HG02938 (cell line): ENCODE results near the gene NRG4.
"Not testable (repeated sequence)": the region's sequence is repeated elsewhere in the genome, so short reads cannot be mapped to it uniquely, and the experiment has no call there.

Experiments
- ATAC-seq: cut with Tn5 transposase; IDR thresholded peaks from one replicate; pipeline ENCODE4 v1.9.1; 2021; ENCODE audit warnings: mild to moderate bottlenecking, moderate library complexity; ENCODE audit not compliant: unreplicated experiment

The NRG4 gene

GRCh38 chr15:75994220-75994619 lies 18.0 kb downstream of the NRG4 start:
- no peak for ATAC-seq

DNA sequence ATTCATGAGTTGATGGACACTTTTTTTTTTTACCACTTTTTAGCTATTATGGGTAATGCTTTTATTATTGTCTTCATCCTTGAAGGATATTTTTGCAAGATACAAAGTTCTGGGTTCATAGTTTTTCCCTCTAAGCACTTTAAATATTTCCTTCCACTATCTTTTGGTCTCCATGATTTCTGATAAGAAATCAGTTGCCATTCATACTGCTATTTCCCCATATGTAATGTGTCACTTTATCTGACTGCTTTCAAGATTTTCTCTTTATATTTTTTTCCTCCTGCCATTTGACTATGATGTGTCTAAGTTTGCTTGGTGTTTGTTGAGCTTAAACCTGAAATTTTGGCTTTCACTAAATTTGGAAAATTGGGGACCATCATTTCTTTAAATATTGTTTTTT lies 19.3 kb downstream of the NRG4 start:
- no peak for ATAC-seq

DNA sequence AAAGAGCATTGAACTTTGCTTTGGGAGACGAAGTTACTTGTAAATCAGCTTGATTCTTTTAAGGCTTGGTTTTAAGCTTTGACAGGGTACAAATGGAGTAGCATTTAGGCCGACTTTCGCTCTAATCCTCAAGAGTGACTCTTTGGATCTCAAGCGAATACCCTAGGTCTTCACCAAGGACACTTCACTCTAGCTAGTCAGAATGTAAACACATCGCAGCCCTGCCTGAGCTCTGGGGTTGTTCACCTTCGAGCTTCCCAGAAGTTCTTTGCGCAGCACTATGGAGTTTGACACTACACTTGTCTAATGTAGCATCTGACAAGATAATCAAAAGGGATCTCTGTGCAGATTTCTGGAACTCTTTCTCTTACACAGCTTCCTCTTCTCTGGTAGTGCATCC lies 22.3 kb downstream of the NRG4 start:
- no peak for ATAC-seq

GRCh38 chr15:75989045-75989444 lies 23.2 kb downstream of the NRG4 start:
- ATAC-seq = no peak

GRCh38 chr15:75985971-75986370 lies 26.3 kb downstream of the NRG4 start:
- ATAC-seq = no peak

- ATAC-seq = not testable (repeated sequence)
These were observed 27.5 kb downstream of the NRG4 start for GRCh38 chr15:75984706-75985105.

- no peak for ATAC-seq
These were observed 29.8 kb downstream of the NRG4 start for GRCh38 chr15:75982468-75982867.

GRCh38 chr15:75981149-75981815 lies 30.9 kb downstream of the NRG4 start:
- no peak for ATAC-seq

DNA sequence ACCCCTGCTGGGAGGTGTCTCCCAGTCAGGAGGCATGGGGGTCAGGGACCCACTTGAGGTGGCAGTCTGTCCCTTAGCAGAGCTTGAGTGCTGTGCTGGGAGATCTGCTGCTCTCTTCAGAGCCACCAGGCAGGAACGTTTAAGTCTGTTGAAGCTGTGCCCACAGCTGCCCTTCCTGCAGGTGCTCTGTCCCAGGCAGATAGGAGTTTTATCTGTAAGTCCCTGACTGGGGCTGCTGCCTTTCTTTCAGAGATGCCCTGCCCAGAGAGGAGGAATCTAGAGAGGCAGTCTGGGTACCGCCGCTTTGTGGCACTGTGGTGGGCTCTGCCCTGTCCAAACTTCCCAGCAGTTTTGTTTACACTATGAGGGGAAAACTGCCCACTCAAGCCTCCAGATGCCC lies 35.5 kb downstream of the NRG4 start:
- ATAC-seq = not testable (repeated sequence)

- ATAC-seq = no peak
These were observed 46.2 kb downstream of the NRG4 start for GRCh38 chr15:75966073-75966472.

GRCh38 chr15:75961331-75961730 lies 50.9 kb downstream of the NRG4 start:
- no peak for ATAC-seq

DNA sequence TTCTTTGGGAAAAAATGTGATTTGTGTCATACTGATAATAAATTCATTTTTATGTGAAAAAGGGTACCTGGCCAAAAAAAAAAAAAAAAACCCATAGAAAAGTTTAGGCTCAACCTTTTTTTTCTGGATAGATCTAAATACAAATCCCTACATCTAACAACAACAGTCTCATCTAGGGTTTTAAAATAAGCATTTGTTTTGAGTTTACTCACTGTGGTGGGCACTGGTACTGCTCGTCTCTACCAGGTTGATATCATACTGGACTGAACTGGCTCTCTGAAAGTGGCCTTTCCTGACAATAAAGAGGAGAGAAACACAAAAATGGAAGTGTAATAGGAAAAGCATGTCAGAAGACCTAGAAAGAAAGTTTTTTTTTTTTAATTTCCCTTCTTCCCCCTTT lies 56.5 kb downstream of the NRG4 start:
- ATAC-seq = no peak

- no peak for ATAC-seq
These were observed 59.7 kb downstream of the NRG4 start for GRCh38 chr15:75952525-75952924.

GRCh38 chr15:75948761-75949296 lies 63.4 kb downstream of the NRG4 start:
- ATAC-seq = no peak

DNA sequence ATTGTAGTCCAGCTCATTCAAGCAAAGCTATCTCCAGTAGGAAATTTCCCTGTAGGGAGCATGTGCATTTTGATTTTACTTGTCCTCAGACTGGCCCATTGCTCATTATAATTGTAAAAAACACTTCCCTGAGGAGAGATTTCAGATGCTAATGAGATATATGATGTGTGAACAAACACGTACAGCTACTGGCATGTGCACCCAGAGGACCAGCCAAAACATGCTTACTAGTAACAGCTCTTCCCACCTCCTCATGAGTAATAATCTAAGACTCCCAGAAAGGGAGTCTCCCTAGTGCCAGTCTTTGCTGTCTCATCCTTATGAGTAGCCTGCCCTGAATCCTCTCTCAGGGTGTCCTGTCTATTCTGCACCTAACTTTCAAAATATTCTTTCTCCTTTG lies 65.1 kb downstream of the NRG4 start:
- no peak for ATAC-seq

DNA sequence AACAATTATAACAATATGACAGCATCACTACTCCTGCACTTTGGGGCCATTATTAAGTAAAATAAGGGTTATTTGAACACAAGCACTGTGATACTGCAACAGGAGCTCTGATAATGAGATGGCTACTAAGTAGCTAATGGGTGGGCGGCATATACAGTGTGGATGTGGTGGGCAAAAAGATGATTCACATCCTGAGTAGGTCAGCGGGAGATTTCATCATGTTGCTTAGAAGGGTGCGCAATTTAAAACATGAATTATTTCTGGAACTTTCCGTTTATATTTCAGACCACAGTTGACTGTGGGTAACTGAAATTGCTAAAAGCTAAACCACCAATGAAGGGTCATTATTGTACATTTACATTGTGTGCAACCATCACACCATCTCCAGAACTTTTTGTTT lies 66.3 kb downstream of the NRG4 start:
- ATAC-seq = no peak

- no peak for ATAC-seq
These were observed 68.5 kb downstream of the NRG4 start for GRCh38 chr15:75943713-75944215.

GRCh38 chr15:75943246-75943645 lies 69.0 kb downstream of the NRG4 start:
- no peak for ATAC-seq

DNA sequence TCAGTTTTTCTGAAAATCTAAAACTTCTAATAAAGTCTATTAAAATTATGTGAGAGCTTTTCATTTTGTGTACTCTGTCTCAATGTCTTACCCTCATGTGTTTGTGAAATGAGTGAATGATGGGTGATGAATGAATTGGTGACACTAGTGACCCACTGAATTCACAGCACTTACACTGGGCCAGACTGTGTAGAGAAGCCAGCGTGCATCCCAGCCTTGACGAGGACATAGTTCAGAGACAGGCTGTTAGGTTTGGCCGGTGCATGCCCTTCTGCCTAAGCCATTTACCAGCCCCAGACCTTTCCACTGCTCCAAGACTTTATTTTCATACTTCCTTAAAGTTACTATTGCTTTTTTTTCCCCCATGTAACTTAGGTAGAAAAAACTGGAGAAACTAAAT lies 69.8 kb downstream of the NRG4 start:
- no peak for ATAC-seq

DNA sequence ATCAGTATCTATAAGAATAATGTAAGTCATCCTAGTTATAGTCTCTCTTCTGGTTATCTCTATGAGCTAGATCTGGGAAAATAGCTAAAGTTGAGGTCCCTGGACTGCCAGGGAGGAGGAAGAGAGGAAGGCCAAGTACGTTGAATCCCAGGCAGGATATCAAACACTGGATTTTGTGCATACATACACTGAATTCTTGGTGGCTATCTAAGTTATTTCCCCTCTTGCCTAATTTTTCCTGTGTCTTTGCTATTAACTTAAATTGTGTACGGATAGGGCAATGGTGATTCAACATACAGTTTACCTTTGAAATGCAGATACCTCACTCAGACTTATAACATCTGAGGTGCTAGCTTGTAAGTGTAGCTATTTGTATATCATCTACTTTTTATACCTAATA lies 81.4 kb downstream of the NRG4 start:
- ATAC-seq = no peak

GRCh38 chr15:75929799-75930565 lies 82.2 kb downstream of the NRG4 start:
- ATAC-seq = no peak
